Neural cell (in vitro differentiated cells): ENCODE results near the gene BICRAL.

Source experiments
- EP300 ChIP-seq: fragments of 450-650 bp; conservative IDR thresholded peaks from 2 replicates; pipeline ENCODE4 v1.6.1; 2014; ENCODE audit warnings: antibody characterized with exemption, mild to moderate bottlenecking, moderate library complexity; ENCODE audit not compliant: poor library complexity, severe bottlenecking
- POLR2AphosphoS5 ChIP-seq: IDR thresholded peaks from 2 replicates; pipeline ENCODE4 v1.6.1; 2012
- TAF1 ChIP-seq: IDR thresholded peaks from 2 replicates; pipeline ENCODE4 v1.6.1; 2012; ENCODE audit warnings: low read depth
- TF ChIP-seq, protein P1 (sequence below): fragments of 450-650 bp; IDR thresholded peaks from 2 replicates; pipeline ENCODE4 v1.5.1; 2014; ENCODE audit warnings: antibody characterized with exemption, mild to moderate bottlenecking, moderate library complexity; ENCODE audit not compliant: poor library complexity, severe bottlenecking

DNA sequence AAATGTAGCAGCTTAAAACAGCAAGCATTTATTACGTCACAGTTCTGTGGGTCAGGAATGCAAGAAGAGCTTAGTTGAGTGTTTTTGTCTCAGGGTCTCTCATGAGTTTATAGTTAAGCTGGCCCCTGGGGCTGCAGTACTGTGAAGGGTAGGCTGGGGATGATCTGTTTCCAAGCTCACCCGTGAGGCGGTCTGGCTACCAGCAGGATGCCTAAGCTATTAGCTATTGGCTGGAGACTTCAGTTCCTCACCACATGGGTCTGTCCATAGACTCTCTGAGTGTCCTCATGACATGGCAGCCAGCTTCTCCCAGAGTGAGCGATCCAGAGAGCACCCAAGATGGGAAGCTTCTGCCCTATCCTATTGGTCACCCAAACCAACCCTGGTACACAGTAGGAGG lies 12.8 kb upstream of the BICRAL start:
- TF ChIP-seq, protein P1, sequence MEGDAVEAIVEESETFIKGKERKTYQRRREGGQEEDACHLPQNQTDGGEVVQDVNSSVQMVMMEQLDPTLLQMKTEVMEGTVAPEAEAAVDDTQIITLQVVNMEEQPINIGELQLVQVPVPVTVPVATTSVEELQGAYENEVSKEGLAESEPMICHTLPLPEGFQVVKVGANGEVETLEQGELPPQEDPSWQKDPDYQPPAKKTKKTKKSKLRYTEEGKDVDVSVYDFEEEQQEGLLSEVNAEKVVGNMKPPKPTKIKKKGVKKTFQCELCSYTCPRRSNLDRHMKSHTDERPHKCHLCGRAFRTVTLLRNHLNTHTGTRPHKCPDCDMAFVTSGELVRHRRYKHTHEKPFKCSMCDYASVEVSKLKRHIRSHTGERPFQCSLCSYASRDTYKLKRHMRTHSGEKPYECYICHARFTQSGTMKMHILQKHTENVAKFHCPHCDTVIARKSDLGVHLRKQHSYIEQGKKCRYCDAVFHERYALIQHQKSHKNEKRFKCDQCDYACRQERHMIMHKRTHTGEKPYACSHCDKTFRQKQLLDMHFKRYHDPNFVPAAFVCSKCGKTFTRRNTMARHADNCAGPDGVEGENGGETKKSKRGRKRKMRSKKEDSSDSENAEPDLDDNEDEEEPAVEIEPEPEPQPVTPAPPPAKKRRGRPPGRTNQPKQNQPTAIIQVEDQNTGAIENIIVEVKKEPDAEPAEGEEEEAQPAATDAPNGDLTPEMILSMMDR = no peak
- no peak for TF ChIP-seq POLR2AphosphoS5
- no peak for TF ChIP-seq TAF1
- no peak for TF ChIP-seq EP300
